Activated CD8-positive, alpha-beta memory T cell treated with anti-CD3 and anti-CD28 coated beads for 1 hour (primary cell): ENCODE results near the gene ZC3H15.

Source experiments
- DNase-seq, 2 donors: peaks; one replicate each; pipeline ENCODE4 v3.0.0-alpha.2; 2020; ENCODE audit warnings: low read depth in 1 of 2; ENCODE audit errors: extremely low read depth in 1 of 2

The ZC3H15 gene

GRCh38 chr2:186540941-186541340 is 54.9 kb downstream of the ZC3H15 start:
- no peak for DNase-seq

- DNase-seq: no peak
Observed at GRCh38 chr2:186542002-186542401, 55.9 kb downstream of the ZC3H15 start.

GRCh38 chr2:186543561-186544131 is 57.6 kb downstream of the ZC3H15 start:
- no peak for DNase-seq

- DNase-seq: no peak
Observed at GRCh38 chr2:186544255-186544675, 58.2 kb downstream of the ZC3H15 start.

GRCh38 chr2:186546846-186547245 is 60.8 kb downstream of the ZC3H15 start:
- DNase-seq: no peak

- no peak for DNase-seq
Observed at GRCh38 chr2:186551323-186552050, 65.4 kb downstream of the ZC3H15 start.

- no peak for DNase-seq
Observed at GRCh38 chr2:186554429-186554828, 68.4 kb downstream of the ZC3H15 start.

GRCh38 chr2:186554850-186555671 is 69.0 kb downstream of the ZC3H15 start:
- DNase-seq: no peak

GRCh38 chr2:186558512-186559276 is 72.6 kb downstream of the ZC3H15 start:
- DNase-seq: no peak
